Keratinocyte (primary cell): ENCODE results near the gene HCFC1R1. TPM values are rescaled to one million over a fixed set of nuclear protein-coding genes. Genes with fewer than 3 reads are reported as not detected.

Experiments used
- DNase-seq: peaks from one replicate; pipeline ENCODE4 v3.0.0-alpha.2; 2011; ENCODE audit warnings: low read depth, missing footprints, low spot score
- FAIRE-seq: peaks from 2 replicates; lab custom pipeline; 2011; peaks lifted over from hg19 to GRCh38; lab: Jason Lieb, UNC
- H2AFZ ChIP-seq: 2 replicates; pipeline ENCODE4 v1.6.0; 2012; ENCODE audit warnings: low read length, control low read depth, inconsistent platforms; ENCODE audit not compliant: control insufficient read depth
- H3K27ac ChIP-seq: 2 replicates; pipeline ENCODE4 v1.5.1; 2011; ENCODE audit warnings: low read length; ENCODE audit not compliant: control insufficient read depth, insufficient read depth
- H3K27me3 ChIP-seq: 3 replicates; pipeline ENCODE4 v1.6.0; 2011; ENCODE audit warnings: low read length; ENCODE audit not compliant: control insufficient read depth, insufficient read depth; ENCODE audit errors: extremely low read depth
- H3K36me3 ChIP-seq, 2 experiments: 2 replicates in 1 of 2; 3 replicates in 1 of 2; pipeline ENCODE4 v1.5.1; 2011; ENCODE audit warnings: low read length in 2 of 2, mild to moderate bottlenecking in 1 of 2; ENCODE audit not compliant: control insufficient read depth in 2 of 2, insufficient read depth in 2 of 2; ENCODE audit errors: extremely low read depth in 1 of 2
- H3K4me1 ChIP-seq: 3 replicates; pipeline ENCODE4 v1.5.1; 2011; ENCODE audit warnings: low read length; ENCODE audit not compliant: control insufficient read depth, insufficient read depth; ENCODE audit errors: extremely low read depth
- H3K4me2 ChIP-seq: 3 replicates; pipeline ENCODE4 v1.6.0; 2011; ENCODE audit warnings: low read depth, low read length; ENCODE audit not compliant: control insufficient read depth, insufficient read depth; ENCODE audit errors: extremely low read depth
- H3K4me3 ChIP-seq, 3 experiments: fragments of 200-600 bp in 1 of 3; sonication (generic) in 1 of 3; 2 replicates in 2 of 3; 3 replicates in 1 of 3; pipeline ENCODE4 v1.5.1; 2011 to 2016; ENCODE audit warnings: low read length in 3 of 3, mild to moderate bottlenecking in 3 of 3, control low read depth in 2 of 3, inconsistent platforms in 1 of 3, low read depth in 1 of 3, mixed read lengths in 1 of 3, mixed run types in 1 of 3, moderate library complexity in 1 of 3; ENCODE audit not compliant: control insufficient read depth in 2 of 3, insufficient read depth in 2 of 3; ENCODE audit errors: extremely low read depth in 1 of 3
- H3K79me2 ChIP-seq: 2 replicates; pipeline ENCODE4 v1.6.0; 2012; ENCODE audit warnings: low read length; ENCODE audit not compliant: control insufficient read depth, insufficient read depth
- H3K9ac ChIP-seq: 3 replicates; pipeline ENCODE4 v1.6.0; 2011; ENCODE audit warnings: low read length; ENCODE audit not compliant: control insufficient read depth, insufficient read depth; ENCODE audit errors: extremely low read depth
- H3K9me1 ChIP-seq: 3 replicates; pipeline ENCODE4 v1.6.0; 2011; ENCODE audit warnings: low read length; ENCODE audit not compliant: control insufficient read depth, insufficient read depth; ENCODE audit errors: extremely low read depth
- H3K9me3 ChIP-seq: 2 replicates; pipeline ENCODE4 v1.5.1; 2012; ENCODE audit warnings: low read depth, low read length; ENCODE audit not compliant: control insufficient read depth
- H4K20me1 ChIP-seq: 3 replicates; pipeline ENCODE4 v1.6.0; 2011; ENCODE audit warnings: low read length; ENCODE audit not compliant: control insufficient read depth, insufficient read depth; ENCODE audit errors: extremely low read depth
- EZH2 ChIP-seq: IDR thresholded peaks from one replicate; pipeline ENCODE4 v1.6.1; 2012; ENCODE audit warnings: inconsistent platforms, mild to moderate bottlenecking, low read length, moderate library complexity
- dilution Hi-C: fragments of 300-500 bp; cut with MboI; formaldehyde crosslinking; loops from one replicate; pipeline ENCODE4 v1.7.0; 2020; ENCODE audit warnings: low sequenced_read_pairs; ENCODE audit not compliant: extremely low pct_ligation_motif_present
- polyA plus RNA-seq, 5 experiments: library from polyadenylated mRNA; depleted of rRNA in 3 of 5; stranded (reverse) in 3 of 5; stranded (forward) in 1 of 5; unstranded in 1 of 5; fragments of >200 nt; gene quantifications; 1 replicate in 1 of 5; 2 replicates in 3 of 5; 3 replicates in 1 of 5; pipeline versions ENCODE4 v1.2.1 to v1.2.3, GENCODE V29; 2011 to 2012; ENCODE audit warnings: missing spikeins in 2 of 5, low read depth in 1 of 5, low replicate concordance in 1 of 5
- TF ChIP-seq, protein P1 (sequence below), 3 experiments: IDR thresholded peaks in 1 of 3; conservative IDR thresholded peaks in 1 of 3; optimal IDR thresholded peaks in 1 of 3; 2 replicates in 2 of 3; 3 replicates in 1 of 3; pipeline versions ENCODE3 to v1.5.1; 2011; ENCODE audit warnings: low read length in 3 of 3, mild to moderate bottlenecking in 3 of 3, moderate library complexity in 2 of 3, control low read depth in 1 of 3, inconsistent platforms in 1 of 3; ENCODE audit not compliant: insufficient read depth in 2 of 3; ENCODE audit errors: extremely low read depth in 1 of 3

The HCFC1R1 gene
- polyA plus RNA-seq, 1 donor (not counting 4 experiments of a cell fraction or from before 2014, with no cell fraction given), result 13.0 TPM

DNA sequence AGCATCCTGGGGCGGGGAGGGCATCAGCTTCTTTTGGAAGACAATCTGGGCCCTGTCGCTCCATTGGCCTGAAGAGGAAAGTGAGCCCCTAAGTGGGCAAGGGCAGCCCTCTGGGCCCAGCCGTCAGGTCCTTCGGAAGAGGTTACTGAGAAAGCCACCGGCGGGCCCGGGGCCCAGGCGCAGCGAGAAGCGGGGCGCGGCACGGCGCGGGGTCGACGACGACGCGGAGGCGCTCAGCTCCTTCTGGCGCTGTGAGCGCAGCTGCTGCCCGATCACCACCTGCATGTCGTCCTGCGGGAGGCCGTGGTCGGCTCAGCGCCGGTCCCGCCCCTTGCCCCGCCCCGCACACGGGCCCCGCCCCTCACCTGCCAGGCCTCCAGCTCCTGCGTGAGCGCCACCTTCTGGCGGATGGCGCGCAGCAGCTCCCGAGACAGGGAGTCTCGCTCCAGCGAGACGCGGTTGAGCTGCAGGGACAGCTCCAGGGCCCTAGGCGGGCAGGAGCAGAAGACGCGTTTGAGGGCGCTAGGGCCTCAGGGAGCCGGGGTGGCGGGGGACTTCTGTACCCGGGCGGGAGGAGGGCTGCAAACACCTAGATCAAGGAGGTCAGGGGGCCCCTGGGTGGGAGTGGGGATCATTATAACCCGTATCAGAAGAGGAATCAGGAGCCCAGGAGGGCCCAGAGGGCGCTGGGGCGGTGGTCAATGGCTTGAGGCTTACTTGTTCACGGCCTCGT lies 4.4 kb upstream of the HCFC1R1 start:
- no peak overlapping the region for H3K9ac ChIP-seq

GRCh38 chr16:3027489-3027795 lies 3.7 kb upstream of the HCFC1R1 start:
- dilution Hi-C loops, result no loop called here
- no peak overlapping the region for H3K9ac ChIP-seq
- FAIRE-seq (no peak), DNase-seq (no peak)
- TF ChIP-seq, protein P1, sequence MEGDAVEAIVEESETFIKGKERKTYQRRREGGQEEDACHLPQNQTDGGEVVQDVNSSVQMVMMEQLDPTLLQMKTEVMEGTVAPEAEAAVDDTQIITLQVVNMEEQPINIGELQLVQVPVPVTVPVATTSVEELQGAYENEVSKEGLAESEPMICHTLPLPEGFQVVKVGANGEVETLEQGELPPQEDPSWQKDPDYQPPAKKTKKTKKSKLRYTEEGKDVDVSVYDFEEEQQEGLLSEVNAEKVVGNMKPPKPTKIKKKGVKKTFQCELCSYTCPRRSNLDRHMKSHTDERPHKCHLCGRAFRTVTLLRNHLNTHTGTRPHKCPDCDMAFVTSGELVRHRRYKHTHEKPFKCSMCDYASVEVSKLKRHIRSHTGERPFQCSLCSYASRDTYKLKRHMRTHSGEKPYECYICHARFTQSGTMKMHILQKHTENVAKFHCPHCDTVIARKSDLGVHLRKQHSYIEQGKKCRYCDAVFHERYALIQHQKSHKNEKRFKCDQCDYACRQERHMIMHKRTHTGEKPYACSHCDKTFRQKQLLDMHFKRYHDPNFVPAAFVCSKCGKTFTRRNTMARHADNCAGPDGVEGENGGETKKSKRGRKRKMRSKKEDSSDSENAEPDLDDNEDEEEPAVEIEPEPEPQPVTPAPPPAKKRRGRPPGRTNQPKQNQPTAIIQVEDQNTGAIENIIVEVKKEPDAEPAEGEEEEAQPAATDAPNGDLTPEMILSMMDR (optimal IDR thresholded peaks at IDR 0.05 in 1 of 3, IDR thresholded peaks at IDR 0.05 in 1 of 3, conservative IDR thresholded peaks at IDR 0.05 in 1 of 3; ENCODE audit: extremely low read depth in 1 of 3, insufficient read depth in 2 of 3, low read length in 3 of 3), result no peak
- TF ChIP-seq EZH2, result no peak
- peaks cover 11 to 22% of the 10 kb centered on the region in 2 experiments for H3K36me3 ChIP-seq
- no peaks in the 10 kb centered on the region for H3K79me2 ChIP-seq
- H3K4me1 ChIP-seq, result peaks cover 20% of the 10 kb centered on the region
- no peaks in the 10 kb centered on the region for H3K9me1 ChIP-seq
- H3K4me2 ChIP-seq, result no peak overlapping the region
- no peak overlapping the region for H2AFZ ChIP-seq
- no peak overlapping the region for H3K27ac ChIP-seq
- no peak overlapping the region for H3K4me3 ChIP-seq
- H4K20me1 ChIP-seq, result no peaks in the 10 kb centered on the region
- peaks cover 19% of the 10 kb centered on the region for H3K27me3 ChIP-seq
- no peaks in the 10 kb centered on the region for H3K9me3 ChIP-seq

More for the DNA sequence above, 4.4 kb upstream of the HCFC1R1 start:
- H3K36me3 ChIP-seq, result peaks cover 11 to 15% of the 10 kb centered on the region in 2 experiments
- H3K4me2 ChIP-seq, result peak overlapping the region; percentile 41
- H3K4me1 ChIP-seq, result peaks cover 13% of the 10 kb centered on the region
- H3K27ac ChIP-seq, result no peak overlapping the region
- no peak for FAIRE-seq
- no peaks in the 10 kb centered on the region for H3K9me1 ChIP-seq
- no peaks in the 10 kb centered on the region for H3K79me2 ChIP-seq
- H3K27me3 ChIP-seq, result peaks cover 19% of the 10 kb centered on the region
- no peak overlapping the region for H2AFZ ChIP-seq
- H3K4me3 ChIP-seq, result no peak overlapping the region
- dilution Hi-C loops, result no loop called here
- no peaks in the 10 kb centered on the region for H4K20me1 ChIP-seq
- DNase-seq, result no peak
- no peaks in the 10 kb centered on the region for H3K9me3 ChIP-seq
- TF ChIP-seq, protein P1 (optimal IDR thresholded peaks at IDR 0.05 in 1 of 3, IDR thresholded peaks at IDR 0.05 in 1 of 3, conservative IDR thresholded peaks at IDR 0.05 in 1 of 3; ENCODE audit: extremely low read depth in 1 of 3, insufficient read depth in 2 of 3, low read length in 3 of 3), result peak; percentile 41 to 92 (median 92)
- TF ChIP-seq EZH2, result no peak
